HG03103 (cell line): ENCODE results near the gene VGLL1.

Source experiments
- ATAC-seq: cut with Tn5 transposase; IDR thresholded peaks from one replicate; pipeline ENCODE4 v1.9.1; 2021; ENCODE audit warnings: low read depth; ENCODE audit not compliant: unreplicated experiment

The VGLL1 gene

GRCh38 chrX:136531951-136532350, at the start of gene VGLL1:
Gene VGLL1 (plus strand): TSS chrX:136532215. CDS start chrX:136536021, 3,806 bp downstream.
- no peak for ATAC-seq

GRCh38 chrX:136487647-136488046, 44.4 kb upstream of the VGLL1 start, which contains the start of gene BRS3:
Gene BRS3 (plus strand): TSS chrX:136487947. CDS start chrX:136488115, 168 bp downstream.
- no peak for ATAC-seq

GRCh38 chrX:136488706-136489105, 43.3 kb upstream of the VGLL1 start:
- no peak for ATAC-seq

- no peak for ATAC-seq
Observed at GRCh38 chrX:136491832-136492231, 40.2 kb upstream of the VGLL1 start.

- ATAC-seq, result no peak
Observed at GRCh38 chrX:136493011-136493410, 39.0 kb upstream of the VGLL1 start.

- no peak for ATAC-seq
Observed at GRCh38 chrX:136495043-136495442, 37.0 kb upstream of the VGLL1 start.

GRCh38 chrX:136496186-136496763, 35.7 kb upstream of the VGLL1 start:
- ATAC-seq, result no peak

- peak; percentile 77 for ATAC-seq
Observed at GRCh38 chrX:136496764-136497555, 35.1 kb upstream of the VGLL1 start.

- ATAC-seq, result peak; percentile 12
Observed at GRCh38 chrX:136497556-136498052, 34.4 kb upstream of the VGLL1 start, which contains the start of gene HTATSF1. Gene HTATSF1 (plus strand): TSS chrX:136497592. CDS start chrX:136497685, 93 bp downstream.

GRCh38 chrX:136519069-136519468, 12.9 kb upstream of the VGLL1 start:
- ATAC-seq, result no peak

GRCh38 chrX:136523770-136524169, 8.2 kb upstream of the VGLL1 start:
- ATAC-seq, result no peak

GRCh38 chrX:136525738-136526606, 6.0 kb upstream of the VGLL1 start:
- ATAC-seq, result no peak

GRCh38 chrX:136528645-136529315, 3.2 kb upstream of the VGLL1 start:
- no peak for ATAC-seq

- no peak for ATAC-seq
Observed at GRCh38 chrX:136529795-136530194, 2.2 kb upstream of the VGLL1 start.

- ATAC-seq, result no peak
Observed at GRCh38 chrX:136534131-136534530, 2.1 kb downstream of the VGLL1 start.

- no peak for ATAC-seq
Observed at GRCh38 chrX:136538811-136539210, 6.8 kb downstream of the VGLL1 start.

- no peak for ATAC-seq
Observed at GRCh38 chrX:136540226-136540625, 8.2 kb downstream of the VGLL1 start.

GRCh38 chrX:136541294-136541693, 9.3 kb downstream of the VGLL1 start:
- ATAC-seq, result no peak

- ATAC-seq, result no peak
Observed at GRCh38 chrX:136542281-136542680, 10.3 kb downstream of the VGLL1 start.

GRCh38 chrX:136546371-136546781, 14.4 kb downstream of the VGLL1 start:
- ATAC-seq, result no peak
